Right ventricle myocardium inferior (tissue), 1 donor: ENCODE results near the gene MPZL2. TPM values are rescaled to one million over a fixed set of nuclear protein-coding genes. Genes with fewer than 3 reads are reported as not detected.

Experiments
- ATAC-seq: fragments of 200-7000 bp; cut with Tn5 transposase; one replicate; pipeline ENCODE4 v1.9.1; 2020; ENCODE audit warnings: mild to moderate bottlenecking, moderate library complexity
- DNase-seq: peaks from one replicate; pipeline ENCODE4 v3.0.0; 2021; ENCODE audit errors: missing footprints
- intact Hi-C: fragments of 100-400 bp; cut with DNase I; formaldehyde crosslinking; loops from one replicate; pipeline ENCODE4 v1.11.0; 2022
- total RNA-seq: library from RNA; stranded (reverse); fragmentation: NEBNext Ultra II Directional; extraction: Animal tissue kit (Norgen Biotek cat#: 25700); gene quantifications from one replicate; pipeline ENCODE4 v1.2.1, GENCODE V29; 2021
- donor health status: DM: no; HTN: yes; CAD: no; lungs with severe emphysema.

MPZL2 gene
- total RNA-seq, 1 donor from 2014 or later, result 11.4 TPM

- intact Hi-C loops, result no loop called here
- DNase-seq (no peak), ATAC-seq (peak; percentile 72)
Measured at GRCh38 chr11:118212131-118212725, 51.9 kb downstream of the MPZL2 start.

GRCh38 chr11:118211006-118211405 lies 53.1 kb downstream of the MPZL2 start:
- DNase-seq (no peak), ATAC-seq (no peak)

GRCh38 chr11:118210323-118210722 lies 53.8 kb downstream of the MPZL2 start:
- DNase-seq (no peak), ATAC-seq (no peak)
- intact Hi-C loops, result no loop called here

More at GRCh38 chr11:118211006-118211405, 53.1 kb downstream of the MPZL2 start:
- intact Hi-C loops, result no loop called here

GRCh38 chr11:118209033-118209432 lies 55.1 kb downstream of the MPZL2 start:
- intact Hi-C loops, result no loop called here
- no peak for ATAC-seq
- DNase-seq, result no peak

GRCh38 chr11:118207079-118207478 lies 57.0 kb downstream of the MPZL2 start:
- intact Hi-C loops, result no loop called here
- ATAC-seq, result no peak

GRCh38 chr11:118206391-118207031 lies 57.6 kb downstream of the MPZL2 start:
- ATAC-seq (peak; percentile 47), DNase-seq (no peak)
- intact Hi-C loops, result no loop called here

More at GRCh38 chr11:118207079-118207478, 57.0 kb downstream of the MPZL2 start:
- DNase-seq, result no peak

GRCh38 chr11:118205606-118206378 lies 58.3 kb downstream of the MPZL2 start:
- DNase-seq (no peak), ATAC-seq (no peak)
- intact Hi-C loops, result no loop called here

Other genes with a start within 250 kb of the MPZL2 start
- not detected for gene TMPRSS4, start 187.2 kb downstream of the MPZL2 start, total RNA-seq
- not detected for gene SMIM35, start 177.3 kb downstream of the MPZL2 start, total RNA-seq
- 12.6 TPM for gene SCN4B, start 111.5 kb downstream of the MPZL2 start, total RNA-seq
- gene SCN2B, start 87.7 kb downstream of the MPZL2 start, total RNA-seq, result 18.3 TPM
- 3.3 TPM for gene JAML, start 39.3 kb downstream of the MPZL2 start, total RNA-seq
- 2.2 TPM for gene MPZL3, start 11.9 kb downstream of the MPZL2 start, total RNA-seq
- gene CD3E, start 40.4 kb upstream of the MPZL2 start, total RNA-seq, result 0.70 TPM
- gene CD3D, start 78.4 kb upstream of the MPZL2 start, total RNA-seq, result not detected
- 0.78 TPM for gene CD3G, start 80.0 kb upstream of the MPZL2 start, total RNA-seq
- 32.0 TPM for gene UBE4A, start 95.3 kb upstream of the MPZL2 start, total RNA-seq
- gene ATP5MG, start 137.3 kb upstream of the MPZL2 start, total RNA-seq, result 762 TPM
- 24.3 TPM for gene KMT2A, start 172.2 kb upstream of the MPZL2 start, total RNA-seq